ENCODE measurements around the gene GGCT. TPM values are rescaled to one million over a fixed set of nuclear protein-coding genes. Genes with fewer than 3 reads are reported as not detected.
A peak's percentile ranks its signal among the peaks of the same experiment; 100 is the strongest.

Gene GGCT
- total RNA-seq, 3 donors from 2014 or later (not counting 1 experiment from before 2014, with no cell fraction given): 8.7 to 10.8 (median 9.2) TPM

GRCh38 chr7:30552330-30552729 lies 47.7 kb upstream of the GGCT start:
- peaks cover 3% of the 10 kb centered on the region for H3K36me3 ChIP-seq (ENCODE audit: control insufficient read depth, insufficient read depth, low read length)
- H3K4me1 ChIP-seq (ENCODE audit: control insufficient read depth, insufficient read depth, low read length): no peaks in the 10 kb centered on the region
- WGBS (ENCODE audit: insufficient coverage): no CpG with 5 or more reads among the region's 1 CpG
- DNase-seq (no peak), ATAC-seq (no peak)
- Mint-ChIP-seq H3K27me3 (ENCODE audit: low read depth in 2 of 2) (no peaks in the 10 kb centered on the region), H3K36me3 (peaks cover 7% of the 10 kb centered on the region), H3K4me3 (no peak overlapping the region), H3K4me1 (no peaks in the 10 kb centered on the region), H3K27ac (no peak overlapping the region), H3K9me3 (no peaks in the 10 kb centered on the region)
- no peak for TF ChIP-seq CTCF (IDR thresholded peaks at IDR 0.05)
- no peaks in the 10 kb centered on the region for H3K27me3 ChIP-seq (ENCODE audit: control insufficient read depth, insufficient read depth, low read length)
- no peaks in the 10 kb centered on the region for H3K9me3 ChIP-seq (ENCODE audit: control insufficient read depth, insufficient read depth, low read length)
- H3K27ac ChIP-seq (ENCODE audit: low read length): no peak overlapping the region
- intact Hi-C loops (cut with micrococcal nuclease): no loop called here
- H3K4me3 ChIP-seq (ENCODE audit: low read length): no peak overlapping the region

- H3K27ac Mint-ChIP-seq: no peak overlapping the region
- no peak for TF ChIP-seq CTCF (IDR thresholded peaks at IDR 0.05)
- no peaks in the 10 kb centered on the region for H3K9me3 Mint-ChIP-seq
- peaks cover 4% of the 10 kb centered on the region for H3K36me3 ChIP-seq (ENCODE audit: control insufficient read depth, insufficient read depth, low read length)
- no peak overlapping the region for H3K27ac ChIP-seq (ENCODE audit: low read length)
- no peaks in the 10 kb centered on the region for H3K9me3 ChIP-seq (ENCODE audit: control insufficient read depth, insufficient read depth, low read length)
- no peaks in the 10 kb centered on the region for H3K27me3 Mint-ChIP-seq (ENCODE audit: low read depth in 2 of 2)
- DNase-seq: no peak
- no peaks in the 10 kb centered on the region for H3K4me1 Mint-ChIP-seq
- no peak overlapping the region for H3K4me3 Mint-ChIP-seq
- no peaks in the 10 kb centered on the region for H3K27me3 ChIP-seq (ENCODE audit: control insufficient read depth, insufficient read depth, low read length)
- H3K36me3 Mint-ChIP-seq: peaks cover 7% of the 10 kb centered on the region
- 97% methylated on average over 3 of the region's 7 CpGs for WGBS (ENCODE audit: insufficient coverage)
- H3K4me1 ChIP-seq (ENCODE audit: control insufficient read depth, insufficient read depth, low read length): no peaks in the 10 kb centered on the region
- no peak for ATAC-seq
- H3K4me3 ChIP-seq (ENCODE audit: low read length): no peak overlapping the region
- intact Hi-C loops (cut with micrococcal nuclease): no loop called here
Measured at GRCh38 chr7:30549931-30550493, 45.4 kb upstream of the GGCT start.

GRCh38 chr7:30548845-30549244 lies 44.2 kb upstream of the GGCT start:
- DNase-seq: peak in 1 of 2 donors; percentile 63
- Mint-ChIP-seq H3K27ac (no peak overlapping the region), H3K36me3 (peaks cover 7% of the 10 kb centered on the region), H3K9me3 (no peaks in the 10 kb centered on the region), H3K4me3 (no peak overlapping the region), H3K4me1 (no peaks in the 10 kb centered on the region), H3K27me3 (ENCODE audit: low read depth in 2 of 2) (no peaks in the 10 kb centered on the region)
- Histone ChIP-seq H3K4me1 (ENCODE audit: control insufficient read depth, insufficient read depth, low read length) (no peaks in the 10 kb centered on the region), H3K27me3 (ENCODE audit: control insufficient read depth, insufficient read depth, low read length) (no peaks in the 10 kb centered on the region), H3K9me3 (ENCODE audit: control insufficient read depth, insufficient read depth, low read length) (no peaks in the 10 kb centered on the region), H3K36me3 (ENCODE audit: control insufficient read depth, insufficient read depth, low read length) (peaks cover 4% of the 10 kb centered on the region), H3K27ac (ENCODE audit: low read length) (no peak overlapping the region), H3K4me3 (ENCODE audit: low read length) (no peak overlapping the region)
- peak in 1 of 3 donors; percentile 57 for ATAC-seq
- TF ChIP-seq CTCF (IDR thresholded peaks at IDR 0.05): peak; percentile 66
- intact Hi-C loops (cut with micrococcal nuclease): loop anchor here (1.0 kb wide), 1 partner anchor 191 kb away; no protein-coding TSS in a partner anchor
- 55% methylated on average over 6 of the region's 6 CpGs for WGBS (ENCODE audit: insufficient coverage)

- H3K9me3 Mint-ChIP-seq: no peaks in the 10 kb centered on the region
- Histone ChIP-seq H3K27me3 (ENCODE audit: control insufficient read depth, insufficient read depth, low read length) (no peaks in the 10 kb centered on the region), H3K36me3 (ENCODE audit: control insufficient read depth, insufficient read depth, low read length) (peaks cover 4% of the 10 kb centered on the region), H3K4me3 (ENCODE audit: low read length) (no peak overlapping the region), H3K4me1 (ENCODE audit: control insufficient read depth, insufficient read depth, low read length) (no peaks in the 10 kb centered on the region), H3K27ac (ENCODE audit: low read length) (no peak overlapping the region), H3K9me3 (ENCODE audit: control insufficient read depth, insufficient read depth, low read length) (no peaks in the 10 kb centered on the region)
- TF ChIP-seq CTCF (IDR thresholded peaks at IDR 0.05): no peak
- H3K36me3 Mint-ChIP-seq: peaks cover 7% of the 10 kb centered on the region
- DNase-seq: no peak
- intact Hi-C loops (cut with micrococcal nuclease): no loop called here
- no peak overlapping the region for H3K27ac Mint-ChIP-seq
- no peak for ATAC-seq
- no peaks in the 10 kb centered on the region for H3K27me3 Mint-ChIP-seq (ENCODE audit: low read depth in 2 of 2)
- H3K4me1 Mint-ChIP-seq: no peaks in the 10 kb centered on the region
- WGBS (ENCODE audit: insufficient coverage): 67% methylated on average over 4 of the region's 4 CpGs
- H3K4me3 Mint-ChIP-seq: no peak overlapping the region
Measured at GRCh38 chr7:30546596-30546995, 42.0 kb upstream of the GGCT start.

Data from natural killer cell (primary cell).